H1 (cell line): ENCODE results near the gene STIM1. TPM values are rescaled to one million over a fixed set of nuclear protein-coding genes. Genes with fewer than 3 reads are reported as not detected.

ENCODE experiments used
- CTCF ChIA-PET: fragments of 300-600 bp; sonication (Branson Sonifier 250); formaldehyde crosslinking; loops from one replicate; lab custom pipeline; 2021; ENCODE audit not compliant: partially characterized antibody; lab: Charles Lee
- POLR2A ChIA-PET: fragments of 300-600 bp; sonication (Branson Sonifier 250); formaldehyde crosslinking; loops from one replicate; lab custom pipeline; 2021; ENCODE audit warnings: inconsistent platforms; ENCODE audit not compliant: partially characterized antibody; lab: Charles Lee
- DNase-seq, 2 experiments: peaks; one replicate each; pipeline versions ENCODE4 v3.0.0 to v3.0.0-alpha.2; 2010 to 2022; ENCODE audit warnings: low spot score in 2 of 2, low read depth in 1 of 2, mixed read lengths in 1 of 2
- FAIRE-seq: peaks from 2 replicates; lab custom pipeline; 2011; peaks lifted over from hg19 to GRCh38; lab: Jason Lieb, UNC
- H2AFZ ChIP-seq: 2 replicates; pipeline ENCODE4 v1.8.1; 2012; ENCODE audit warnings: low read length, inconsistent platforms
- H2AK5ac ChIP-seq: 2 replicates; pipeline ENCODE4 v1.6.1; 2013; ENCODE audit warnings: low read depth, low read length
- H2BK120ac ChIP-seq: replicated peaks from 2 replicates; pipeline ENCODE3; 2013; ENCODE audit warnings: low read depth, low read length, inconsistent platforms
- H2BK12ac ChIP-seq: 2 replicates; pipeline ENCODE4 v1.6.1; 2013; ENCODE audit warnings: low read depth, low read length
- H2BK15ac ChIP-seq: 2 replicates; pipeline ENCODE4 v1.6.1; 2013; ENCODE audit warnings: low read length
- H2BK20ac ChIP-seq: 2 replicates; pipeline ENCODE4 v1.6.1; 2013; ENCODE audit warnings: low read length
- H2BK5ac ChIP-seq: 2 replicates; pipeline ENCODE4 v1.6.1; 2013; ENCODE audit warnings: low read depth, low read length
- H3K14ac ChIP-seq: 2 replicates; pipeline ENCODE4 v1.6.1; 2013; ENCODE audit warnings: inconsistent platforms; ENCODE audit not compliant: insufficient read length
- H3K18ac ChIP-seq: 2 replicates; pipeline ENCODE4 v1.6.1; 2013; ENCODE audit warnings: low read length; ENCODE audit errors: extremely low read depth
- H3K23ac ChIP-seq: 2 replicates; pipeline ENCODE4 v1.6.1; 2013; ENCODE audit warnings: inconsistent platforms; ENCODE audit not compliant: insufficient read length
- H3K23me2 ChIP-seq: 2 replicates; pipeline ENCODE4 v1.6.1; 2013; ENCODE audit warnings: low read depth, low read length
- H3K27ac ChIP-seq: 2 replicates; pipeline ENCODE4 v1.6.1; 2011; ENCODE audit warnings: low read depth, low read length, inconsistent platforms
- H3K27me3 ChIP-seq, 4 experiments: replicated peaks in 1 of 4; 1 replicate in 1 of 4; 2 replicates in 3 of 4; pipeline versions ENCODE4 v1.6.1 to v1.8.1; 2011 to 2013; ENCODE audit warnings: low read length in 3 of 4, mild to moderate bottlenecking in 3 of 4, inconsistent platforms in 2 of 4, mixed read lengths in 2 of 4, moderate library complexity in 1 of 4; ENCODE audit not compliant: control insufficient read depth in 3 of 4, insufficient read depth in 3 of 4; ENCODE audit errors: extremely low read depth in 1 of 4
- H3K36me3 ChIP-seq, 4 experiments: 2 replicates each; pipeline versions ENCODE4 v1.6.1 to v1.8.1; 2011 to 2013; ENCODE audit warnings: mild to moderate bottlenecking in 4 of 4, low read length in 3 of 4, moderate library complexity in 2 of 4, control low read depth in 1 of 4, inconsistent platforms in 1 of 4; ENCODE audit not compliant: insufficient read depth in 4 of 4, control insufficient read depth in 2 of 4
- H3K4ac ChIP-seq: replicated peaks from 2 replicates; pipeline ENCODE3; 2013; ENCODE audit warnings: low read length, low read depth, mixed read lengths, inconsistent platforms; ENCODE audit not compliant: insufficient read length
- H3K4me1 ChIP-seq, 4 experiments: replicated peaks in 1 of 4; 1 replicate in 1 of 4; 2 replicates in 3 of 4; pipeline versions ENCODE4 v1.6.1 to v1.8.1; 2011 to 2013; ENCODE audit warnings: low read length in 3 of 4, inconsistent platforms in 2 of 4, mixed read lengths in 1 of 4; ENCODE audit not compliant: insufficient read depth in 4 of 4, control insufficient read depth in 3 of 4
- H3K4me2 ChIP-seq, 2 experiments: 2 replicates each; pipeline versions ENCODE4 v1.6.1 to v1.8.1; 2011 to 2013; ENCODE audit warnings: low read depth in 2 of 2, low read length in 2 of 2, control low read depth in 1 of 2, inconsistent platforms in 1 of 2, mild to moderate bottlenecking in 1 of 2; ENCODE audit not compliant: insufficient read depth in 1 of 2
- H3K4me3 ChIP-seq, 4 experiments: fragments of 200-600, 300-600 bp in 1 of 4; sonication (generic), shearing (Covaris generic), sonication (Bioruptor Twin) in 1 of 4; 2 replicates each; pipeline versions ENCODE4 v1.5.1 to v1.8.1; 2011 to 2016; ENCODE audit warnings: low read length in 4 of 4, low read depth in 3 of 4, control low read depth in 2 of 4, inconsistent platforms in 2 of 4, mild to moderate bottlenecking in 2 of 4, mixed read lengths in 1 of 4, moderate library complexity in 1 of 4; ENCODE audit not compliant: insufficient read depth in 2 of 4; ENCODE audit errors: extremely low read depth in 1 of 4
- H3K56ac ChIP-seq: replicated peaks from 2 replicates; pipeline ENCODE3; 2013; ENCODE audit warnings: low read depth, mild to moderate bottlenecking, mixed read lengths, low read length, inconsistent platforms; ENCODE audit not compliant: insufficient read length
- H3K79me1 ChIP-seq: 2 replicates; pipeline ENCODE4 v1.6.1; 2013; ENCODE audit warnings: low read depth, low read length, control low read depth
- H3K79me2 ChIP-seq, 2 experiments: 2 replicates each; pipeline versions ENCODE4 v1.6.1 to v1.8.1; 2012 to 2013; ENCODE audit warnings: low read length in 2 of 2, mild to moderate bottlenecking in 2 of 2, inconsistent platforms in 1 of 2; ENCODE audit not compliant: insufficient read depth in 2 of 2, control insufficient read depth in 1 of 2
- H3K9ac ChIP-seq, 4 experiments: replicated peaks in 1 of 4; 1 replicate in 1 of 4; 2 replicates in 3 of 4; pipeline versions ENCODE4 v1.6.1 to v1.8.1; 2011 to 2013; ENCODE audit warnings: low read depth in 3 of 4, low read length in 3 of 4, control low read depth in 2 of 4, mild to moderate bottlenecking in 2 of 4, moderate library complexity in 2 of 4, inconsistent platforms in 1 of 4; ENCODE audit errors: extremely low read depth in 1 of 4
- H3K9me3 ChIP-seq, 2 experiments: 2 replicates each; pipeline versions ENCODE4 v1.6.1 to v1.8.1; 2012 to 2013; ENCODE audit warnings: mild to moderate bottlenecking in 2 of 2, moderate library complexity in 2 of 2, control low read depth in 1 of 2, inconsistent platforms in 1 of 2, low read depth in 1 of 2, low read length in 1 of 2, mixed read lengths in 1 of 2; ENCODE audit not compliant: insufficient read depth in 2 of 2
- H4K20me1 ChIP-seq, 2 experiments: replicated peaks in 1 of 2; 2 replicates each; pipeline versions ENCODE3 to v1.8.1; 2011 to 2013; ENCODE audit warnings: inconsistent platforms in 2 of 2, low read length in 2 of 2, mild to moderate bottlenecking in 1 of 2; ENCODE audit not compliant: insufficient read depth in 2 of 2, control insufficient read depth in 1 of 2
- H4K5ac ChIP-seq: 2 replicates; pipeline ENCODE4 v1.6.1; 2013; ENCODE audit warnings: low read length, low read depth, mixed read lengths, inconsistent platforms; ENCODE audit not compliant: insufficient read length
- H4K8ac ChIP-seq: 2 replicates; pipeline ENCODE4 v1.8.0; 2013; ENCODE audit warnings: mild to moderate bottlenecking, moderate library complexity, low read length, inconsistent platforms; ENCODE audit not compliant: insufficient read depth; ENCODE audit errors: extremely low read depth
- H4K91ac ChIP-seq: replicated peaks from 2 replicates; pipeline ENCODE3; 2013; ENCODE audit warnings: low read length, mixed read lengths, inconsistent platforms; ENCODE audit not compliant: insufficient read length
- BCL11A ChIP-seq, 2 experiments: IDR thresholded peaks; one replicate each; pipeline ENCODE4 v1.6.1; 2011; ENCODE audit warnings: low read depth in 2 of 2, low read length in 2 of 2, mild to moderate bottlenecking in 2 of 2
- CBX5 ChIP-seq: fragments of 300-800, 300-1000 bp; sonication (generic); IDR thresholded peaks from 2 replicates; pipeline ENCODE4 v1.7.1; 2016; ENCODE audit warnings: antibody characterized with exemption, low read length, low read depth
- CHD2 ChIP-seq: IDR thresholded peaks from 2 replicates; pipeline ENCODE4 v1.6.1; 2012; ENCODE audit warnings: low read length, improper control_type of control experiment
- KDM4A ChIP-seq: IDR thresholded peaks from one replicate; pipeline ENCODE4 v1.7.1; 2012; ENCODE audit warnings: low read depth, mild to moderate bottlenecking, moderate library complexity, low read length, inconsistent platforms; ENCODE audit not compliant: severe bottlenecking
- MAX ChIP-seq: IDR thresholded peaks from 2 replicates; pipeline ENCODE4 v1.6.1; 2012; ENCODE audit warnings: inconsistent platforms
- POLR2AphosphoS5 ChIP-seq: IDR thresholded peaks from 2 replicates; pipeline ENCODE4 v1.6.1; 2011; ENCODE audit warnings: low read depth, low read length
- RFX5 ChIP-seq: IDR thresholded peaks from 2 replicates; pipeline ENCODE4 v1.6.1; 2011; ENCODE audit warnings: low read depth, low read length, improper control_type of control experiment, borderline replicate concordance
- RXRA ChIP-seq: IDR thresholded peaks from 2 replicates; pipeline ENCODE4 v1.6.1; 2011; ENCODE audit warnings: low read depth, mild to moderate bottlenecking, low read length, moderate library complexity; ENCODE audit not compliant: insufficient read depth
- SIRT6 ChIP-seq: IDR thresholded peaks from one replicate; pipeline ENCODE4 v1.7.1; 2012; ENCODE audit warnings: low read length, inconsistent platforms
- SUZ12 ChIP-seq: fragments of 200-600 bp; sonication (generic); IDR thresholded peaks from 2 replicates; pipeline ENCODE4 v1.6.1; 2012; ENCODE audit warnings: mild to moderate bottlenecking, inconsistent platforms, low read length, moderate library complexity, mixed read lengths
- TBP ChIP-seq: IDR thresholded peaks from 2 replicates; pipeline ENCODE4 v1.6.1; 2011; ENCODE audit warnings: low read depth, low read length, improper control_type of control experiment
- USF2 ChIP-seq: IDR thresholded peaks from 2 replicates; pipeline ENCODE4 v1.6.1; 2011; ENCODE audit warnings: low read length, improper control_type of control experiment
- WGBS, 2 experiments: shearing (Covaris generic) in 1 of 2; methylation state at CpG; one replicate each; pipeline versions ENCODE4 v1.1.6 to v1.1.7; 2013 to 2015; ENCODE audit warnings: low lambda C conversion rate in 2 of 2, mixed read lengths in 2 of 2, inconsistent platforms in 1 of 2, low coverage in 1 of 2, missing lambda C conversion rate in 1 of 2; ENCODE audit not compliant: insufficient replicate concordance in 2 of 2, insufficient coverage in 1 of 2, insufficient read length in 1 of 2; ENCODE audit errors: extremely low coverage in 1 of 2, missing lambda C conversion rate in 1 of 2; 5-methylcytosine and 5-hydroxymethylcytosine counted together
- polyA plus RNA-seq, 7 experiments: library from polyadenylated mRNA; depleted of rRNA in 3 of 7; stranded (reverse) in 5 of 7; unstranded in 2 of 7; fragments of >200 nt in 5 of 7; fragments of 200-250 nt in 2 of 7; gene quantifications; 1 replicate in 5 of 7; 2 replicates in 1 of 7; 4 replicates in 1 of 7; pipeline versions ENCODE4 v1.2.1 to v1.2.3, GENCODE V29; 2011 to 2013; ENCODE audit warnings: missing spikeins in 2 of 7, mixed read lengths in 2 of 7
- total RNA-seq: library from RNA; stranded (reverse); fragmentation: NEBNext Ultra II Directional; extraction: Animal tissue kit (Norgen Biotek cat#: 25700); gene quantifications from 2 replicates; pipeline ENCODE4 v1.2.1, GENCODE V29; 2021
- TF ChIP-seq, protein P1 (sequence below): IDR thresholded peaks from 2 replicates; pipeline ENCODE4 v1.6.1; 2011; ENCODE audit warnings: low read depth, mild to moderate bottlenecking, low read length; ENCODE audit not compliant: insufficient read depth

STIM1 gene
- total and polyA plus RNA-seq, 2 of the 8 experiments (the other 6 are each of a cell fraction or from before 2014, with no cell fraction given), result 11.1 to 12.2 TPM

DNA sequence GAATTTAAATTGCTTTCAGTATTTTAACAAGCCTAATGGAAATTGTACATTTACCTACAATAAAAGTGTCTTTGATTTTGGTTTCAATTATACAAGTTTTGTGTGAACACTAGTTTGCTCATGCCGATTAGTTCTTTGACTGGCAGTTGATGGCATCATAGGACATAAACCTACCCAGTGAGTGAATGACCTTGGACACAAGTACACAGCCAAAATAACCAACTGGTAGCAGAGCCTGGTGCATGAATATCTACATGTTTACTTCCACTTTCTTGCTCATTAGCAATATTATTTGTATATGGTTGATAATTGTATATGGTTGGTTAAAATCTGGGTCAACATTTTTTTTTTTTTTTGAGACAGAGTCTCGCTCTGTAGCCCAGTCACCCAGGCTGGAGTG is 37.8 kb downstream of the STIM1 start:
- ChIA-PET CTCF (interaction anchor here (1.4 kb wide), 1 partner anchor 38 kb away, joined by 3 read pairs; the partner anchor contains the start of gene STIM1), POLR2A (no interaction called here)
- no peak overlapping the region for H2BK20ac ChIP-seq
- H3K18ac ChIP-seq, result no peak overlapping the region
- H2BK120ac ChIP-seq, result no peak overlapping the region
- FAIRE-seq, result no peak
- no peak overlapping the region for H3K14ac ChIP-seq
- no peaks in the 10 kb centered on the region for H3K79me2 ChIP-seq
- H3K4me2 ChIP-seq, result no peak overlapping the region
- no peaks in the 10 kb centered on the region for H3K36me3 ChIP-seq
- H3K23me2 ChIP-seq, result no peaks in the 10 kb centered on the region
- H4K91ac ChIP-seq, result no peak overlapping the region
- no peak overlapping the region for H3K4me3 ChIP-seq
- H2AFZ ChIP-seq, result no peak overlapping the region
- H2BK15ac ChIP-seq, result no peak overlapping the region
- no peaks in the 10 kb centered on the region for H4K20me1 ChIP-seq
- TF ChIP-seq SUZ12, result no peak
- no peak for TF ChIP-seq SIRT6
- TF ChIP-seq RXRA, result no peak
- no peak for TF ChIP-seq MAX
- no peak for TF ChIP-seq RFX5
- TF ChIP-seq, protein P1, sequence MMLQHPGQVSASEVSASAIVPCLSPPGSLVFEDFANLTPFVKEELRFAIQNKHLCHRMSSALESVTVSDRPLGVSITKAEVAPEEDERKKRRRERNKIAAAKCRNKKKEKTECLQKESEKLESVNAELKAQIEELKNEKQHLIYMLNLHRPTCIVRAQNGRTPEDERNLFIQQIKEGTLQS, result no peak
- TF ChIP-seq TBP, result no peak
- TF ChIP-seq CBX5, result no peak
- TF ChIP-seq USF2, result no peak
- TF ChIP-seq CHD2, result no peak
- no peak for TF ChIP-seq POLR2AphosphoS5
- TF ChIP-seq BCL11A (IDR thresholded peaks at IDR 0.05; ENCODE audit: low read depth in 2 of 2, low read length in 2 of 2), result no peak
- TF ChIP-seq KDM4A, result no peak
- TF ChIP-seq, all 59 proteins: peak for 0
- H3K56ac ChIP-seq, result no peak overlapping the region
- no peak overlapping the region for H3K23ac ChIP-seq
- no peaks in the 10 kb centered on the region for H3K79me1 ChIP-seq
- no peak for DNase-seq
- WGBS, 2 experiments, result 82% methylated on average over 2 of the region's 2 CpGs; no CpG with 5 or more reads in 1 of the 2 experiments
- H2BK12ac ChIP-seq, result no peak overlapping the region
- no peak overlapping the region for H2BK5ac ChIP-seq
- no peak overlapping the region for H4K8ac ChIP-seq
- no peaks in the 10 kb centered on the region for H3K4me1 ChIP-seq
- H3K27ac ChIP-seq, result no peak overlapping the region
- H4K5ac ChIP-seq, result no peak overlapping the region
- no peak overlapping the region for H2AK5ac ChIP-seq
- no peak overlapping the region for H3K9ac ChIP-seq
- H3K9me3 ChIP-seq, result no peaks in the 10 kb centered on the region
- no peak overlapping the region for H3K4ac ChIP-seq
- H3K27me3 ChIP-seq, result no peaks in the 10 kb centered on the region
